Measurements from ENCODE around the gene ZNF175. TPM values are rescaled to one million over a fixed set of nuclear protein-coding genes. Genes with fewer than 3 reads are reported as not detected.

The ZNF175 gene
- polyA plus RNA-seq, 5 donors = 11.1 to 22.4 (median 19.3) TPM

DNA sequence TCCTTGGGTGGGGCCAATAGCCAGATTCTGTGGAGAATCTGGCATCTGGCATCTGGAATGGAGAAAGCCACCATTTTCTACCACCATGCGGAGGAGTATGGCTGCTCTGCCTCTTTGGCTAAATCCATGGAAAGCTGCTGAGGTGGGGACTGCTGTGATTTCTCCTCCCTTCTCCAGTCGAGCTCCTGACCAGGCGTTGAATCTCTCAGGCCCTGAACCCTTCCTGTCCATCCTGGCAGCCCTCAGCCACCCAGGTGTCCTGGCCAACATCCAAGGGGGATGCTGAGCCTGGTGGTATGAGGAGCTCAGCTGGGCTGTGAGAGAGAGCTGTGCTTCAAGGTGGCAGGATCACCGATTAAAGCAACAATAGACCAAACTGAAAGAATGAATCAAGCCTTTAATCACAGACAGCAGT lies 22.2 kb upstream of the ZNF175 start:
- no peak for DNase-seq

DNA sequence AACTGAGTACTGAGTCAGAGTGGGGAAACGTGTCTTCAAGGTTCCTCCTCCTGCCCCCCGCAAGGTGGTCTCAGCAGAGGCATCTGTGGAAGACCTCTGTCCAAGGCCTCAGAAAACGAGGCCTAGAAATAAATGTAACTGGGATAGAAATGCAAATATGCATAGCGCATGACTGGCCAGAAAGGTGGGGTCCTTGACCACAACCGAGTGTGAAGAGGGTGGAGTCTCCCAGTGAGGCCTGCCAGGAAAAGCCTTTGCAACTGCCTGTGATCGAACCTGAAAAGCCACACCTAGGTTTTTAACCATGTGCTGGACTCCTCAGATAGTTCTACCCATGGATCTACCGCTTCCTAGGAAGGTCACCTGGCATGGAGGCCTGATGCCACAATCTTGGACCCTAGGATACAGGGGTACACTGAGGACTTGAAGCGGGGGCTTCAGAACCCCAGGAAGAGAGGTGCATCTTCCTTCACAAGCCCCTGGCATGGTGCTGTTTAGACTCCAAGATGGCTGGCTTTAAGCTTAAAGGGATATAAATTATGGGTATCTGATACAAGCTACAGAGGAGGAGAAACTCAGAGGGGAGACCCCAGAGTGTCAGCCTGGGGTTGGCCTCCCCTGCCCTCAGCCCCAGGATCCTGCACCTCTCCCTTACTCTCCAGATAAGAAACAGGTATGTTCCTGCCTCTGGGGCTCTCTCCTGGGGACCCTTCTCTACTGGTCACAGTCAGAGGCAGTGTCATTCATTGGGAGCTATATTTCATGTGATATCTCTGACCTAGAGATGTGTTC lies 21.4 kb upstream of the ZNF175 start:
- DNase-seq = no peak

DNA sequence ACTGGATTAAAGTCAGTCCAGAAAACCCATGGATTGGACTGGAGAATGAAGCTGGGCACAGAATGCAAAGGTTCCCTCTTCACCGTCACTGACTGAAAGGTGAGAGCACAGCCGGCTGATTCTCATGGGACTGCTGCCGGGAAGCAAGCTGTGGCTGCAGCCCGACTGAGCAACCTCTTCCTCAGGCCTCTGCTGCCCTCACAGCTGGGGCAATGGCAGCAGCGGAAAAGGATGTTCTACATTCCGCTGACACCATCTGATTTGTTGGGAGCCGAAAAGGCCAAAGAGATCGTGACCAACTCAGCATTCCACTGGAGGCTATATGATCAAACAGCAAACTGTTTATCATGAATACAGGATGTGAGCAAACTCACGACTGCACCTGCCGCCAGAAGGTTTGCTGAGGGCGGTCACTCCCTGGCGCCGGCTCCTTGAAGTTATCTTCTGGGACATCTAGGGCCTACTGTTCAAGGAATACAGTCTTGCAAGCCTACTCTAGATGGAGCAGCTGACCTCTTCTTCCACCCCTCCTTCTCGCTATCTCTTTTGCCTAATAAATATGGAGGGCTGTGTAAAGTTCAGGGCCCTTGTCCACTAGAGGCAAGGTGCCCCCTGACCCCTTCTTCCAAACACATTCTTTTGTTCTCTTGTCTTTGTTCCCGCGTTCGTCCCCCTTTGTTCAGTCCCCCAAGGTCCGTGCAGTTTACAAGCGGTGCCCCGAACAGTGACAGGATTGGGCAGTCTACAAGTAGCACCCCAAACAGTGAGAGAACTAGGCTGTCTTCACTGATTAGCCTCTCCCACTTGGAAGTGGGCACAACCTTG lies 20.0 kb upstream of the ZNF175 start:
- DNase-seq = no peak

DNA sequence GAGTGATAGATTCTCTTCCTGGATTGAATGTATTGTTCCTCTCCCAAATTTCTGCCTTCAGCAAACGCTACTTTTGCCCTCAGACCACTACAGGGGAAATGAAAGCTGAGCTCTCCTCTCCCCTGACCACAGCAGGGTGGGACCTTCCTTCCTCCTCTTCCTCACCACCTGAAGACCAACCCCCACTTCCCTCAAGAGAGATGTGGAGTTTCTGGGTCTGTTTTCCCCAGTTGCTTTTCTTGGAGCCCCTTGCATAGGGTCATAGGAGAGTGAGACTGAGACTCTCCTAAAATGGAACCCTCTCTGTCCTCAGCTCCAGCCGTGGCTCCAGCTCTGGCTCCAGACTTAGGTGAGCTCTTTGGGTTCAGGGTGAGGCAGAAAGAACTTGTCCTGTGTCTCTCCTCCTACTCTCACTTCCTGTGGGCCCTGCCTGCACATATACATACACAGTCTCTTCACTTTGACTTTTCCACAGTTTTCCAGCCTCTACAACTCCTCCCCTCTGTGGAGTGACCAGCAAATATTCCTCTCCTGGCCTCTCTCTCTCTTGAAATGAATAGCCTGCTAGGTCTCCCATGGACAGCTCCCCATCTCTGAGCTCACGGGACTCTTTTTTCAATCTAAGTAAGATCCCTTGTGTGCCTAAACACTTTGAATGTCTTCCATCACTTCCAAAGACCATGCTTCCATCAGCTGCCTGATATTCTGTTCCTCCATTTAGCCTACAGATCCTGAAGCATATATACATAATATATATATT lies 19.2 kb upstream of the ZNF175 start:
- DNase-seq = no peak

DNA sequence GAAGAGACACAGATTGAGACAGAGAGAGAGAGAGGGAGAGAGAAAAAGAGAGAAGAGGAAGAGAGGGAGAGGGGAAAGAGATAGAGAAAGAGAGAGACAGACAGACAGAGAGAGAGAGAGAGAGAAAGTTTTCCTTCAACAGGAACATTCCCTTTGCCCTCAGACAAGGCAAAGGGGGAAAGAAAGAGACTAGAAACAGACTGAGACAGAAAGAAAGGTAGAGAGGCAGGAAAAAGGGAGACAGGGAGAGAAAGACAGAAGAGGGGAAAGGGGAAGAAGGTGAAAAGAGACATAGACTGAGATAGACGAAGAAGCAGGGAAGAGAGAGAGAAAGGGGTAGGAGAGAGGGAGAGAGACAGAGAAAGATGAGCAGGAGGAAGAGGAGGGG lies 18.5 kb upstream of the ZNF175 start:
- DNase-seq = no peak

DNA sequence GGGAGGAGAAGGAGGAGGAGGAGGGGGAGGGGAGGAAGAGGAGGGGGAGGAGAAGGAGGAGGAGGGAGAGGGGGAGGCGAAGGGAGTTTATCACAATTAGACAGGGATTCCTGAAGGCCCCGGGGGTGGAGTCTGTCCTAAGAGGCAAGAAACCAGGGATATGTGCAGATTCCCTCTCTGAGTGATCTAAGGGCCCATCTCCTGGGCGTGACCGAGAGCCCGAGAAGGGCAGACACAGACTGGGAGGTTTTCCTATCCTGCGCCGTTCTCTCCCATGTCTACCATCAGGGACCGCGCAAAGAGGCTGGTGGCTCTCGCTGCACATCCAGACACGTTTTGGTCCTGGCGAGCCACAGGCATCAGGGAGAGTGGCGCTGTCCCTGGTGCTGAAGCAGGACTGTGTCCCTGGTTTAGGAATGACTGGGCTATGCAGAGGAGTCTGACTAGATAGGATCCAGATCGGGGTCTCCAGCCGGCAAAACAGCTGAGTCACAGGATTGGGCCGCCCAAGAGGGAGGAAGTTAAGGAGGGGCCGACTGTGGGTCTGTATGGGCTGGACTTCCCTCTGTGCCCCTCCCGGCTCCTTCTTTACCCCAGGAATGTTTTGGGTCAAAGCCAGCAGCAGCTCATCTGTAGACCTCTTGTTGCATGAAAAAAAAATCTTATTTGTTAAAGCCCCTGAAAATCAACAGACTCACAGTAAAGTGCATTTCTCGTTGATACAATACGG lies 17.9 kb upstream of the ZNF175 start:
- peak; percentile 57 to 69 for DNase-seq

DNA sequence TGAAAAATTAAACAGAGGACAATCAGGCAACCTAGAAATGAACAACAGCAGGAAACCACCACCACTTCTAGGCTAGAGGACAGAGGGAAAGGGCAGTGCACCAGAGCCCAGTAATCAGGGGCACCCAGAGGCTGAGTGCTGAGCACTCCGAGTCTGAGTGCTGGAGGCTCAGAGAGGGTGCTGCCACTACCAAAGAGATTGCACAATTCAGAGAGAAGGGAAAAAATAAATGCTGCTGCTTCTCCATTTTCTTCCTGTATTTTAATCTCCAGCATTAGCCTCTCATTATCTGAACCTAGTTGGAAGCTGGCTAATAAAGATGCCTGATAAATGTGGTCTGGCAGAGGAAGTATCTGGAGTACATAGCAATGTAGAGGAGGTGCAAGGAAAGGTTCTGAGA lies 11.8 kb upstream of the ZNF175 start:
- no peak for DNase-seq

DNA sequence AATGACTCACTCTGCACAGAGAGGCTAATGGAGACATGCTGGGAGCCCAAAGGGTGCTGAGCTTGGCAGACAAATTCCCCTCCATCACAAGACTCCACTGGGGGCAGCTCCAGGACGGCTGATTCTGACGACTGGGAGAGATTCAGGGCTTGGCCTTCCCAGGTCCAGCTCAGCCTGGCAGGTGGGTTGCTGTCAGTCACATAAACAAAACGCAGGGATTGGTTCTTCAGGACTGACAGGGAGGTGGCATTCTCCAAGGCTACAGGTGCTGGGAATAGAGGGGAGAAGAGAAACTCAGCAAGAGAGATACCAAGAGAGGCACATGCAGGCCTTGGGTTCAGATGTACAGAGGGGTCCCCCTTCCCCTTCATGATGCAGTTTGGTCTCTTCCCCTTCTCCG lies 10.7 kb upstream of the ZNF175 start:
- no peak for DNase-seq

DNA sequence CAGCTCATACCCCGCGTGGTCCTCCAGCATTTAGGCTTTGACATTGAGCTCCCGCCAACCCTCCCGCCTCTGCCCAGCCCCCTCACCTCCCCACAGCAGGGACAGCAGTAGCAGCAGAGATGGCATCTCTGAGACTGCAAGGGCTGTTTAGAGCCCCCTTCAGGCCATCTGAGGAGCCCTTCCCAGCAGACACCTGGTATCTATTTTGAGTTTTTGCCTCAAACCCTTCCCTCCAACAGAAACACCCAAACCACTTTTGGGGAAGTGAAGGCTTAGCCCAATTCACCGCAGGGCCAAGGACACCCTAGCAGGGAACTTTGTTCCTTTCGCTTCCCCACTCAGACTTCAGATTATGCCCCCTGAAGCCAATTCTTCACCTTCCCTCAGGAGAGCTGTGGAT lies 6.3 kb upstream of the ZNF175 start:
- no peak for DNase-seq

DNA sequence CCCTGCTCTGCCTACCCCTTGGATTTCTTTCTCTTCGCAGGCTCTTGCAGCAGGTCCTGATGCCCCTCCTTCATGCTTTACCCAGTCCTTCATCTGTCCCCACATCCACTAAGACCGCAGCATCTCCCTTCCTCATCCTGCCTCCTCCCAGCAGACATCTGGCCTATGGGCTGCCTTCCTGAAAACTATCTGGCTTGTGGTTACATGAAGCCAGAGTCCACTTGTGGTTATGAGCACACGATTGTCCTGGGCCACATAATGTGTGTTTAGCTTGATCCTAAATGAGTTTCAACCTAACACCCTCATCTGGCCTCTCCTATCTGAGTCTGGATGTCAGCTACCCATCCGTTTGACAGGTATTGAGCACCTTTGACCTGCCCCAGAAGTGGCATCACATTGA lies 5.5 kb upstream of the ZNF175 start:
- DNase-seq = no peak

DNA sequence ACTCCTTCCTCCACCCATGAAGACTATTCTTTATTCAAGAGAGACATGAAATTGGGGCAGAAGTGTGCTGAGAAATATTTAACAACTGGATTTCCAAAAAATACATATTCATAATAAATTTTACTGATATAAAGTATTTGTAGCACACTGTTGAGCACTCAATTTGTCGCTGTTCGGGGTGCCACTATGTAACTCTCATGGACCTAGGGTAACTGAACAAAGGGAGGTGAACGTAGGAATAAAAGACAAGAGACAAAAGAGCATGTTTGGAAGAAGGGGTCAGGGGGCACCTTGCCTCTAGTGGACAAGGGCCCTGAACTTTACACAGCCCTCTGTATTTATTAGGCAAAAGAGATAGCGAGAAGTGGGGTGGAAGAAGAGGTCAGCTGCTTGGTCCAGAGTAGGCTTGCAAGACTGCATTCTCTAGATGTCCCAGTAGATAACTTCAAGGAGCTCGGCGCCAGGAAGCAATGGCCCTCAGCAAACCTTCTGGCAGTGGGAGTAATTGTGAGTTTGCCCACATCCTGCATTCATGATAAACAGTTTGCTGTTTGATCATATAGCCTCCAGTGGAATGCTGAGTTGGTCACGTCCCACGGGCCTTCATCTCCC lies 4.5 kb upstream of the ZNF175 start:
- DNase-seq = no peak

DNA sequence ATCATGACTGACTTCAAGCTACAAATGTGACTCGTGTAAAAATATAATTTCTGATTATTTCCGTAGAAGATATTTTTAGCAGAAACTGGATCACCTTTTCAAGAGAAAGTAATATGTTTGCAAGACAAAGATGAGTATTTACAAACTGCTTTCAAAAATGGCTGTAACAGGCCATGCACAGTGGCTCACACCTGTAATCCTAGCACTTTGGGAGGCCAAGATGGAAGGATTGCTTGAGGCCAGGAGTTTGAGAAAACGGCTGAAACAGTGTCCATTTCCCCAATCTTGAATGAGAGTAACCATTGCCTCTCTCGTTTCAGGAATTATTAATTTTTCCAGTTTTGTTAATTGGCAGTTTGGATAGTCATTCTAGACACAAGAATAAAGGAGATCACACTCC lies 3.5 kb upstream of the ZNF175 start:
- no peak for DNase-seq

DNA sequence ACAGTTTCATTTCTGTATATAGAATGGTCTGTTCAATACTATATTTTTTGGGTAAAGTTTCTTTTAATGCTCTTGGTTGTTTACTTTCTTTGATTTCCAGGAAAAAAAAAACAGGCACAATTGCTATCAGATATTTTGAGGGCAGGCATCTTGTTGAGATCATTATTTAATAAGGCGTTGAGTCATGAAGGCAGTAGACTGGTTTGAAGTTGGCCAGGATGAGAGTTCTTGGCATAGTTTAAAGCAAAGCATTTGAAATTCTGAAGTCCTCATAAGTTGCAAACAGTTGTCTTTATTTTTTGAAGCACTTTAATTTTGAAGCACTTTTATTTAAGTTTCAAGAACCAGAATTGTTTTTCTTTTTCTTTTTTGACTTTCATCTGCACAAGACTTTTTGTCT lies 2.6 kb upstream of the ZNF175 start:
- DNase-seq = no peak

DNA sequence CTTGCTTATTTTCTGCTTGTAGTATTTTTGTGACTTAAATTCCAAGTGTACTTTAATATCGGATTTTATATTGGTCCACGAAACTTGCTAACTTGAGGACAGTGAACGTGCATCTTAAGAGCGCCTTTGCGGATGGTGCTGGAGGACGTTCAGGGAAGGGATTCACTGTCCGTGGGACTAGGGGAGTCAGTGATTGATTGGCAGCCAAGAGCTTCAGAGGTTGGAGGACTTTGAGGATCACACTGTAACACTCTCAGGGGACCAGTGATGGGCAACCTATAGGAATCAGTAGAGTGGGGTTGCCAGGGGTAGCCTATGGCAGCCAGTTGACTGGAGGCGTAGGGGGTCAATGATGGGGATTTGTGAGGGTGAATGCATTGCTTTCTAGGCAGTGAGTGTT lies 516 bp downstream of the ZNF175 start:
- DNase-seq = no peak

DNA sequence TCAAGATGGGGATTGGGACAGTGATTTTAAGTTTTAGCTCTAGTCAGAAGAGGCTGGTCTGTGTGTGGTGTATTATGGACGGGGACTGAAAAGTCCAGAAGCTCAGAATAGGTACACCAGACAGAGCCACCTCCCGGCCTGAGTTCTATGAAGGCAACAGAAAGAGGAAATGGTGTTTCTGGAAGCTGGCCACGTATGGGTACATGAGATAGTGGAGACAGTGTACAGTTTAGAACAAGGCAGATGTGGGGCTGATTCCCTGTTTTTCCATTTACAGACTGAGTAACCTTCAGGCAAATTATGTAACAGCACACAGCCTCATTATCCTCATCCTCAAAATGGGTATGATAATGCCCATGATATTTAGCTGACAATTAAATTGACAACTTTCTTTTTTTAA lies 1.3 kb downstream of the ZNF175 start:
- DNase-seq = no peak

DNA sequence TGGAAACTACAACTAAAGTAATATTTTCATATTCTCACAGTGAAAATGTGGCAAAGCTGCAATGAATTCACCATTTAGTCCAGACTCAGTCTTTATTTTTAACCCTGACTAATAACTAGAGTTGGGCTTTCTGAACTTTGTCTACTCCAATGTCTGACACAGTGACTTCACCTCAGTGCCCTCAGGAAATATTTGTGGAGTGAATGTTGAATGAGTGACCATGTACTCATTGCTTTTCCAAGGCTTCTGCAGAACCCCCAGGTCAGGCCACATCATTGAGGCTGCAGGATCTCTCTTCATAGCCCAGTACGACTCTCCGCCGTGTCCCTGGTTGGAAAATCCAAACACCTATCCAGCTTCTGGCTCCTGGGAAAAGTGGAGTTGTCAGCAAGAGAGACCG lies 1.8 kb downstream of the ZNF175 start:
- DNase-seq = no peak

DNA sequence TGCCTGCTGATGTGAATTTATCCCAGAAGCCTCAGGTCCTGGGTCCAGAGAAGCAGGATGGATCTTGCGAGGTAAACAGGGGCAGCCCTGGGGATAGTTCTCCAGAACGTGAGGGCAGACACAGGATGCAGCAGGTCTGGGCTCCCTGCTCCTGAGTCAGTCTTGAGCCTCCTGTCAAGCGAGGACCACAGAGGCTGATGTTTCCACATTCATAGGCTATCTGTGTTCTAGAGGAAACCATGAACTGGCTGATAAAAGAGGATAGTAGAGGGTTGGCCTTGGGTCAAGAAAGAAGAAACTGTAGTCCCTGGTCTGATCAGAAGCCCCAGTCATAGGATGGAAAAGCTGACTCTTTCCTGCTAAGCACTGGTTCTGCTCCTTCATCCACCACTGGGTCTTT lies 2.2 kb downstream of the ZNF175 start:
- DNase-seq = no peak

DNA sequence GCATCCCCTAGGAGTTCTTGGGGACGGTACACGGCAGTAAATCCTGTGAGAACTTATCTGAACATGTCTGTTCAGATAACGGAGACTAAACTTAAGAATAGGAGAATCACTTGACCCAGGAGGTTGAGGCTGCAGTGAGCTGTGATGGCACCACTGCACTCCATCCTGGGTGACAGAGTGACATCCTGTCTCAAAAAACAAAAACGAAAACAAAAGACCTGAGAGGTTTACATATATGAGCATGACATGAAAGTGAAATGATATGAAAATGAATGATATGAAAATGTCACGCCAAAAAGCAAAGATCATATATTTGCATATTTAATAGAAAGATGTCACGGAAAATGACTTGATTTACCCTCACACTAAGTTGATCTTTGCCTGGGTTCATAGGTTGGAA lies 5.8 kb downstream of the ZNF175 start:
- DNase-seq = no peak

DNA sequence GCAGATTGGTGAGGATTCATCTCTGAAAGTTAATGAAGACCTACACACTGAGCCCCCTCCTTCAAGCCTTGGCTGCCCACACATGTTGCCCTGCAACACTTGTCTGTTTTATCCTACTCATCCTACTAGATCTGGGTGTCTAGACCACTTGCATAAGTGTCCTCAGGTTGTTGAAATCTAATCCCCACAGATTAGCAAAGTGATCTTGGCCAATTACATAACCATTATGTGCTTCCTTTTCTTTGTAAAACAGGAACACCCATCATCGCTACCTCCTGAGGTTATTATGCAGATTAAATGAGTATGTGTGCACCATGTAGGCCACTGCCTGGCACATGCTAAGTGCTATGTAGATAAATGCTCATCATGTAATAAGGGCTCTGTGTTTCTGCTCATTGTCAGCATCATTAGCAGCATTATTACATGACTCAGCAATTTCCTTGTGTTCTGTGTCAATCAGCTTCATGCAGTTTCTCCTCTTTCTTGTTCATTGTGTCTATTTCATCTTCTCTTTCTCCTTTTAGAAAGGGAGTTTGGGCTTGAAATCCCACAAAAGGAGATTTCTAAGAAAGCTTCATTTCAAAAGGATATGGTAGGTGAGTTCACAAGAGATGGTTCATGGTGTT lies 15.1 kb downstream of the ZNF175 start:
- no peak for DNase-seq

DNA sequence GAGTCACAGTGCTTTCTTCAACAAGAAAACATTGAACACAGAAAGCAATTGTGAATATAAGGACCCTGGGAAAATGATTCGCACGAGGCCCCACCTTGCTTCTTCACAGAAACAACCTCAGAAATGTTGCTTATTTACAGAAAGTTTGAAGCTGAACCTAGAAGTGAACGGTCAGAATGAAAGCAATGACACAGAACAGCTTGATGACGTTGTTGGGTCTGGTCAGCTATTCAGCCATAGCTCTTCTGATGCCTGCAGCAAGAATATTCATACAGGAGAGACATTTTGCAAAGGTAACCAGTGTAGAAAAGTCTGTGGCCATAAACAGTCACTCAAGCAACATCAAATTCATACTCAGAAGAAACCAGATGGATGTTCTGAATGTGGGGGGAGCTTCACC lies 15.7 kb downstream of the ZNF175 start:
- DNase-seq = no peak
